GM12873 (cell line): ENCODE measurements around the gene PLA2G2D.

Experiments used
- CTCF ChIP-seq: IDR thresholded peaks from 2 replicates; pipeline ENCODE4 v1.5.1; 2012; ENCODE audit warnings: low read depth, mild to moderate bottlenecking, moderate library complexity, low read length, control low read depth; ENCODE audit not compliant: insufficient read depth; ENCODE audit errors: missing control alignments

The PLA2G2D gene

GRCh38 chr1:20080441-20081352 is 38.6 kb downstream of the PLA2G2D start:
- no peak for TF ChIP-seq CTCF

- no peak for TF ChIP-seq CTCF
Measured at GRCh38 chr1:20079661-20080305, 39.6 kb downstream of the PLA2G2D start.

GRCh38 chr1:20078711-20079110 is 40.6 kb downstream of the PLA2G2D start:
- TF ChIP-seq CTCF, result no peak

GRCh38 chr1:20078171-20078651 is 41.1 kb downstream of the PLA2G2D start:
- no peak for TF ChIP-seq CTCF

- TF ChIP-seq CTCF, result no peak
Measured at GRCh38 chr1:20076710-20077461, 42.5 kb downstream of the PLA2G2D start.

GRCh38 chr1:20076223-20076622 is 43.1 kb downstream of the PLA2G2D start:
- TF ChIP-seq CTCF, result no peak

GRCh38 chr1:20075345-20075744 is 44.0 kb downstream of the PLA2G2D start:
- TF ChIP-seq CTCF, result no peak
